PC-3 (cell line): ENCODE measurements around the gene TRIM10. TPM values are rescaled to one million over a fixed set of nuclear protein-coding genes. Genes with fewer than 3 reads are reported as not detected.

Experiments
- ATAC-seq: fragments of 200-7000 bp; cut with Tn5 transposase; 2 replicates; pipeline ENCODE4 v1.9.1; 2020; ENCODE audit warnings: mild to moderate bottlenecking, moderate library complexity
- BruUV-seq: library from RNA; stranded (reverse); fragments of 400-500 nt; replicated peaks from 2 replicates; lab custom pipeline; 2021; lab: Mats Ljungman, UMichigan
- CTCF ChIA-PET: fragments of 300-600 bp; sonication (Branson Sonifier 250); formaldehyde crosslinking; loops from one replicate; lab custom pipeline; 2022; ENCODE audit warnings: antibody characterized with exemption; lab: Charles Lee
- POLR2A ChIA-PET: fragments of 300-600 bp; sonication (Branson Sonifier 250); formaldehyde crosslinking; loops from one replicate; lab custom pipeline; 2022; ENCODE audit warnings: antibody characterized with exemption; ENCODE audit not compliant: unreplicated experiment; lab: Charles Lee
- DNase-seq: peaks from one replicate; pipeline ENCODE4 v3.0.0-alpha.2; 2015
- H2AFZ ChIP-seq: fragments of 300-600 bp; sonication (generic); 2 replicates; pipeline ENCODE4 v1.6.0; 2016; ENCODE audit warnings: antibody characterized with exemption, low read length
- H3F3A ChIP-seq: fragments of 300-600 bp; sonication (generic); one replicate; pipeline ENCODE4 v1.6.0; 2017; ENCODE audit warnings: antibody characterized with exemption, low read length, control low read depth, mild to moderate bottlenecking; ENCODE audit not compliant: unreplicated experiment
- H3K27ac ChIP-seq: fragments of 300-600 bp; sonication (generic); 2 replicates; pipeline ENCODE4 v1.5.1; 2016; ENCODE audit warnings: mild to moderate bottlenecking, low read length
- H3K27me3 ChIP-seq: fragments of 300-600 bp; sonication (generic); 2 replicates; pipeline ENCODE4 v1.6.1; 2016; ENCODE audit warnings: low read length, mixed read lengths
- H3K36me3 ChIP-seq: fragments of 300-600 bp; sonication (generic); 2 replicates; pipeline ENCODE4 v1.6.1; 2016; ENCODE audit warnings: low read depth, mixed run types, low read length, mixed read lengths
- H3K4me1 ChIP-seq: fragments of 300-600 bp; sonication (generic); 2 replicates; pipeline ENCODE4 v1.5.1; 2016; ENCODE audit warnings: low read length; ENCODE audit not compliant: insufficient read depth
- H3K4me2 ChIP-seq: fragments of 300-600 bp; sonication (generic); 2 replicates; pipeline ENCODE4 v1.6.0; 2016; ENCODE audit warnings: low read length
- H3K4me3 ChIP-seq: fragments of 300-600 bp; sonication (generic); 2 replicates; pipeline ENCODE4 v1.5.1; 2016; ENCODE audit warnings: mild to moderate bottlenecking, low read length, mixed read lengths
- H3K79me2 ChIP-seq: fragments of 300-600 bp; sonication (generic); 2 replicates; pipeline ENCODE4 v1.6.1; 2017; ENCODE audit warnings: low read length, mixed read lengths
- H3K9ac ChIP-seq: fragments of 300-600 bp; sonication (generic); 2 replicates; pipeline ENCODE4 v1.6.0; 2016; ENCODE audit warnings: mild to moderate bottlenecking, low read length
- H3K9me2 ChIP-seq: fragments of 300-600 bp; sonication (generic); replicated peaks from 2 replicates; pipeline ENCODE4 v1.6.1; 2016; ENCODE audit warnings: mixed run types, low read length, mixed read lengths
- H3K9me3 ChIP-seq: fragments of 300-600 bp; sonication (generic); 2 replicates; pipeline ENCODE4 v1.6.1; 2016; ENCODE audit warnings: low read length, mixed read lengths
- H4K20me1 ChIP-seq: fragments of 300-600 bp; sonication (generic); 2 replicates; pipeline ENCODE4 v1.6.1; 2016; ENCODE audit warnings: low read length, mixed read lengths
- CTCF ChIP-seq: fragments of 300-600 bp; sonication (generic); conservative IDR thresholded peaks from 2 replicates; pipeline ENCODE4 v1.5.1; 2017; ENCODE audit warnings: antibody characterized with exemption, low read depth, mild to moderate bottlenecking, low read length
- EZH2 ChIP-seq: fragments of 300-600 bp; sonication (generic); IDR thresholded peaks from one replicate; pipeline ENCODE4 v1.6.1; 2017; ENCODE audit warnings: antibody characterized with exemption, mild to moderate bottlenecking, low read length; ENCODE audit not compliant: unreplicated experiment
- EZH2phosphoT487 ChIP-seq: fragments of 300-600 bp; sonication (generic); IDR thresholded peaks from 2 replicates; pipeline ENCODE4 v1.6.1; 2018; ENCODE audit warnings: mild to moderate bottlenecking, antibody characterized with exemption, low read length, borderline replicate concordance
- intact Hi-C: fragments of 100-400 bp; cut with micrococcal nuclease; formaldehyde crosslinking; loops from 2 replicates; pipeline ENCODE4 v1.9.0; 2023
- total RNA-seq: library from RNA; depleted of rRNA; stranded (reverse); fragments of >200 nt; gene quantifications from 2 replicates; pipeline ENCODE4 v1.2.3, GENCODE V29; 2014

The TRIM10 gene
- total RNA-seq, 1 experiment from 2014 or later, result not detected

GRCh38 chr6:30151580-30151979 lies 9.4 kb downstream of the TRIM10 start:
- no peak for TF ChIP-seq EZH2
- TF ChIP-seq CTCF, result no peak
- no peak for TF ChIP-seq EZH2phosphoT487
- Histone ChIP-seq H3F3A (peaks cover 5% of the 10 kb centered on the region), H3K9me3 (no peaks in the 10 kb centered on the region), H3K9me2 (no peaks in the 10 kb centered on the region), H3K4me3 (no peak overlapping the region), H3K36me3 (no peaks in the 10 kb centered on the region), H3K9ac (no peak overlapping the region), H3K27me3 (no peaks in the 10 kb centered on the region), H3K4me1 (peaks cover 27% of the 10 kb centered on the region), H4K20me1 (no peaks in the 10 kb centered on the region), H3K27ac (no peak overlapping the region), H2AFZ (no peak overlapping the region), H3K4me2 (no peak overlapping the region), H3K79me2 (no peaks in the 10 kb centered on the region)
- intact Hi-C loops, result no loop called here
- no TSS peak for BruUV-seq
- ATAC-seq, result no peak
- ChIA-PET POLR2A (no interaction called here), CTCF (no interaction called here)
- no peak for DNase-seq

- Histone ChIP-seq H3K9me2 (no peaks in the 10 kb centered on the region), H3F3A (peaks cover 5% of the 10 kb centered on the region), H3K79me2 (no peaks in the 10 kb centered on the region), H3K4me3 (no peak overlapping the region), H3K9me3 (no peaks in the 10 kb centered on the region), H2AFZ (no peak overlapping the region), H3K4me2 (no peak overlapping the region), H3K27me3 (no peaks in the 10 kb centered on the region), H3K36me3 (no peaks in the 10 kb centered on the region), H3K4me1 (peaks cover 19% of the 10 kb centered on the region), H3K9ac (no peak overlapping the region), H3K27ac (no peak overlapping the region), H4K20me1 (no peaks in the 10 kb centered on the region)
- no TSS peak for BruUV-seq
- POLR2A ChIA-PET, result no interaction called here
- TF ChIP-seq EZH2 (no peak), CTCF (no peak)
- intact Hi-C loops, result no loop called here
- CTCF ChIA-PET, result no interaction called here
- DNase-seq (no peak), ATAC-seq (no peak)
Observed at GRCh38 chr6:30150671-30151395, 10.2 kb downstream of the TRIM10 start.

- no TSS peak for BruUV-seq
- H3K9me3 ChIP-seq, result no peaks in the 10 kb centered on the region
- no peaks in the 10 kb centered on the region for H3K36me3 ChIP-seq
- no peak overlapping the region for H2AFZ ChIP-seq
- peaks cover 11% of the 10 kb centered on the region for H3K4me1 ChIP-seq
- no peak overlapping the region for H3K4me2 ChIP-seq
- no peaks in the 10 kb centered on the region for H3K9me2 ChIP-seq
- ATAC-seq (no peak), DNase-seq (no peak)
- no peaks in the 10 kb centered on the region for H3K79me2 ChIP-seq
- no peaks in the 10 kb centered on the region for H3K27me3 ChIP-seq
- no peaks in the 10 kb centered on the region for H4K20me1 ChIP-seq
- TF ChIP-seq CTCF (no peak), EZH2phosphoT487 (no peak), EZH2 (no peak)
- intact Hi-C loops, result loop anchor here (1.0 kb wide), 1 partner anchor 20 kb away; no protein-coding TSS in a partner anchor
- H3F3A ChIP-seq, result peaks cover 2% of the 10 kb centered on the region
- no peak overlapping the region for H3K27ac ChIP-seq
- H3K4me3 ChIP-seq, result no peak overlapping the region
- no peak overlapping the region for H3K9ac ChIP-seq
- ChIA-PET CTCF (no interaction called here), POLR2A (no interaction called here)
Observed at GRCh38 chr6:30149858-30150550, 11.0 kb downstream of the TRIM10 start.
